K562 (cell line): Measurements from ENCODE around the gene STX3. TPM values are rescaled to one million over a fixed set of nuclear protein-coding genes. Genes with fewer than 3 reads are reported as not detected.

Source experiments
- ARID4B ChIP-seq: sonication (generic); formaldehyde crosslinking; IDR thresholded peaks from 2 replicates; pipeline ENCODE4 v1.8.0; 2022; ENCODE audit warnings: mild to moderate bottlenecking, missing genetic modification reagents
- BRD9 ChIP-seq: fragments of 450-650 bp; IDR thresholded peaks from 2 replicates; pipeline ENCODE4 v1.6.1; 2018; ENCODE audit warnings: low read depth; ENCODE audit not compliant: partially characterized antibody
- DLX4 ChIP-seq: fragments of 250-450 bp; sonication (Bioruptor Pico); IDR thresholded peaks from 2 replicates; pipeline ENCODE4 v1.6.1; 2021; ENCODE audit warnings: mild to moderate bottlenecking
- SRSF3 ChIP-seq: fragments of 200-400 bp; formaldehyde crosslinking; IDR thresholded peaks from 2 replicates; pipeline ENCODE4 v1.6.1; 2016; ENCODE audit warnings: mild to moderate bottlenecking, low read length, moderate library complexity; ENCODE audit not compliant: insufficient read depth
- ZKSCAN3 ChIP-seq: fragments of 250-450 bp; sonication (Bioruptor Pico); IDR thresholded peaks from 2 replicates; pipeline ENCODE4 v1.4.0; 2020
- ZNF41 ChIP-seq: fragments of 250-450 bp; sonication (Bioruptor Pico); conservative IDR thresholded peaks from 2 replicates; pipeline ENCODE4 v1.4.0; 2020; ENCODE audit warnings: mild to moderate bottlenecking
- polyA plus RNA-seq, 8 experiments: library from polyadenylated mRNA; depleted of rRNA in 4 of 8; stranded (reverse) in 5 of 8; unstranded in 3 of 8; fragments of >200 nt; fragmentation: Nextera tagmentation in 2 of 8; fragmentation: Illumina TruSeq in 1 of 8; extraction: Ambion mirVana in 2 of 8; extraction: Trizol in 1 of 8; gene quantifications; 2 replicates each; pipeline versions ENCODE4 v1.2.1 to v1.2.3, GENCODE V29; 2011 to 2014; ENCODE audit warnings: inconsistent platforms in 1 of 8, missing spikeins in 1 of 8
- total RNA-seq, 7 experiments: library from RNA; depleted of rRNA in 6 of 7; stranded (reverse); fragments of >200 nt in 6 of 7; fragmentation: Illumina TruSeq in 2 of 7; extraction: Trizol in 2 of 7; gene quantifications; 2 replicates each; pipeline versions ENCODE4 v1.2.1 to v1.2.3, GENCODE V29; 2011 to 2021; ENCODE audit warnings: low replicate concordance in 1 of 7
- TF ChIP-seq, protein P1 (sequence below): sonication (generic); formaldehyde crosslinking; IDR thresholded peaks from 2 replicates; pipeline ENCODE4 v1.8.1; 2023; ENCODE audit warnings: mild to moderate bottlenecking, missing genetic modification reagents
- TF ChIP-seq, protein P2 (sequence below): fragments of 450-650 bp; IDR thresholded peaks from 2 replicates; pipeline ENCODE4 v1.6.1; 2016; ENCODE audit warnings: mild to moderate bottlenecking, moderate library complexity

The STX3 gene
- total and polyA plus RNA-seq, 9 of the 15 experiments (the other 6 are each of a cell fraction or from before 2014, with no cell fraction given), result 12.0 to 91.6 (median 48.7) TPM

GRCh38 chr11:59810189-59810910 is 55.2 kb downstream of the STX3 start, which contains the start of gene MRPL16 (continued):
- 0 out of 2 replicates have a peak, but pooled peaks have one; percentile 35 for TF ChIP-seq ARID4B
- TF ChIP-seq SRSF3, result no peak
- TF ChIP-seq BRD9, result no peak
- TF ChIP-seq, protein P1, sequence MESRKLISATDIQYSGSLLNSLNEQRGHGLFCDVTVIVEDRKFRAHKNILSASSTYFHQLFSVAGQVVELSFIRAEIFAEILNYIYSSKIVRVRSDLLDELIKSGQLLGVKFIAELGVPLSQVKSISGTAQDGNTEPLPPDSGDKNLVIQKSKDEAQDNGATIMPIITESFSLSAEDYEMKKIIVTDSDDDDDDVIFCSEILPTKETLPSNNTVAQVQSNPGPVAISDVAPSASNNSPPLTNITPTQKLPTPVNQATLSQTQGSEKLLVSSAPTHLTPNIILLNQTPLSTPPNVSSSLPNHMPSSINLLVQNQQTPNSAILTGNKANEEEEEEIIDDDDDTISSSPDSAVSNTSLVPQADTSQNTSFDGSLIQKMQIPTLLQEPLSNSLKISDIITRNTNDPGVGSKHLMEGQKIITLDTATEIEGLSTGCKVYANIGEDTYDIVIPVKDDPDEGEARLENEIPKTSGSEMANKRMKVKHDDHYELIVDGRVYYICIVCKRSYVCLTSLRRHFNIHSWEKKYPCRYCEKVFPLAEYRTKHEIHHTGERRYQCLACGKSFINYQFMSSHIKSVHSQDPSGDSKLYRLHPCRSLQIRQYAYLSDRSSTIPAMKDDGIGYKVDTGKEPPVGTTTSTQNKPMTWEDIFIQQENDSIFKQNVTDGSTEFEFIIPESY (CRISPR knock-in tag), result peak; percentile 56; the same call in 1 of the 2 replicates
- TF ChIP-seq DLX4 (CRISPR knock-in tag), result no peak
- TF ChIP-seq, protein P2, sequence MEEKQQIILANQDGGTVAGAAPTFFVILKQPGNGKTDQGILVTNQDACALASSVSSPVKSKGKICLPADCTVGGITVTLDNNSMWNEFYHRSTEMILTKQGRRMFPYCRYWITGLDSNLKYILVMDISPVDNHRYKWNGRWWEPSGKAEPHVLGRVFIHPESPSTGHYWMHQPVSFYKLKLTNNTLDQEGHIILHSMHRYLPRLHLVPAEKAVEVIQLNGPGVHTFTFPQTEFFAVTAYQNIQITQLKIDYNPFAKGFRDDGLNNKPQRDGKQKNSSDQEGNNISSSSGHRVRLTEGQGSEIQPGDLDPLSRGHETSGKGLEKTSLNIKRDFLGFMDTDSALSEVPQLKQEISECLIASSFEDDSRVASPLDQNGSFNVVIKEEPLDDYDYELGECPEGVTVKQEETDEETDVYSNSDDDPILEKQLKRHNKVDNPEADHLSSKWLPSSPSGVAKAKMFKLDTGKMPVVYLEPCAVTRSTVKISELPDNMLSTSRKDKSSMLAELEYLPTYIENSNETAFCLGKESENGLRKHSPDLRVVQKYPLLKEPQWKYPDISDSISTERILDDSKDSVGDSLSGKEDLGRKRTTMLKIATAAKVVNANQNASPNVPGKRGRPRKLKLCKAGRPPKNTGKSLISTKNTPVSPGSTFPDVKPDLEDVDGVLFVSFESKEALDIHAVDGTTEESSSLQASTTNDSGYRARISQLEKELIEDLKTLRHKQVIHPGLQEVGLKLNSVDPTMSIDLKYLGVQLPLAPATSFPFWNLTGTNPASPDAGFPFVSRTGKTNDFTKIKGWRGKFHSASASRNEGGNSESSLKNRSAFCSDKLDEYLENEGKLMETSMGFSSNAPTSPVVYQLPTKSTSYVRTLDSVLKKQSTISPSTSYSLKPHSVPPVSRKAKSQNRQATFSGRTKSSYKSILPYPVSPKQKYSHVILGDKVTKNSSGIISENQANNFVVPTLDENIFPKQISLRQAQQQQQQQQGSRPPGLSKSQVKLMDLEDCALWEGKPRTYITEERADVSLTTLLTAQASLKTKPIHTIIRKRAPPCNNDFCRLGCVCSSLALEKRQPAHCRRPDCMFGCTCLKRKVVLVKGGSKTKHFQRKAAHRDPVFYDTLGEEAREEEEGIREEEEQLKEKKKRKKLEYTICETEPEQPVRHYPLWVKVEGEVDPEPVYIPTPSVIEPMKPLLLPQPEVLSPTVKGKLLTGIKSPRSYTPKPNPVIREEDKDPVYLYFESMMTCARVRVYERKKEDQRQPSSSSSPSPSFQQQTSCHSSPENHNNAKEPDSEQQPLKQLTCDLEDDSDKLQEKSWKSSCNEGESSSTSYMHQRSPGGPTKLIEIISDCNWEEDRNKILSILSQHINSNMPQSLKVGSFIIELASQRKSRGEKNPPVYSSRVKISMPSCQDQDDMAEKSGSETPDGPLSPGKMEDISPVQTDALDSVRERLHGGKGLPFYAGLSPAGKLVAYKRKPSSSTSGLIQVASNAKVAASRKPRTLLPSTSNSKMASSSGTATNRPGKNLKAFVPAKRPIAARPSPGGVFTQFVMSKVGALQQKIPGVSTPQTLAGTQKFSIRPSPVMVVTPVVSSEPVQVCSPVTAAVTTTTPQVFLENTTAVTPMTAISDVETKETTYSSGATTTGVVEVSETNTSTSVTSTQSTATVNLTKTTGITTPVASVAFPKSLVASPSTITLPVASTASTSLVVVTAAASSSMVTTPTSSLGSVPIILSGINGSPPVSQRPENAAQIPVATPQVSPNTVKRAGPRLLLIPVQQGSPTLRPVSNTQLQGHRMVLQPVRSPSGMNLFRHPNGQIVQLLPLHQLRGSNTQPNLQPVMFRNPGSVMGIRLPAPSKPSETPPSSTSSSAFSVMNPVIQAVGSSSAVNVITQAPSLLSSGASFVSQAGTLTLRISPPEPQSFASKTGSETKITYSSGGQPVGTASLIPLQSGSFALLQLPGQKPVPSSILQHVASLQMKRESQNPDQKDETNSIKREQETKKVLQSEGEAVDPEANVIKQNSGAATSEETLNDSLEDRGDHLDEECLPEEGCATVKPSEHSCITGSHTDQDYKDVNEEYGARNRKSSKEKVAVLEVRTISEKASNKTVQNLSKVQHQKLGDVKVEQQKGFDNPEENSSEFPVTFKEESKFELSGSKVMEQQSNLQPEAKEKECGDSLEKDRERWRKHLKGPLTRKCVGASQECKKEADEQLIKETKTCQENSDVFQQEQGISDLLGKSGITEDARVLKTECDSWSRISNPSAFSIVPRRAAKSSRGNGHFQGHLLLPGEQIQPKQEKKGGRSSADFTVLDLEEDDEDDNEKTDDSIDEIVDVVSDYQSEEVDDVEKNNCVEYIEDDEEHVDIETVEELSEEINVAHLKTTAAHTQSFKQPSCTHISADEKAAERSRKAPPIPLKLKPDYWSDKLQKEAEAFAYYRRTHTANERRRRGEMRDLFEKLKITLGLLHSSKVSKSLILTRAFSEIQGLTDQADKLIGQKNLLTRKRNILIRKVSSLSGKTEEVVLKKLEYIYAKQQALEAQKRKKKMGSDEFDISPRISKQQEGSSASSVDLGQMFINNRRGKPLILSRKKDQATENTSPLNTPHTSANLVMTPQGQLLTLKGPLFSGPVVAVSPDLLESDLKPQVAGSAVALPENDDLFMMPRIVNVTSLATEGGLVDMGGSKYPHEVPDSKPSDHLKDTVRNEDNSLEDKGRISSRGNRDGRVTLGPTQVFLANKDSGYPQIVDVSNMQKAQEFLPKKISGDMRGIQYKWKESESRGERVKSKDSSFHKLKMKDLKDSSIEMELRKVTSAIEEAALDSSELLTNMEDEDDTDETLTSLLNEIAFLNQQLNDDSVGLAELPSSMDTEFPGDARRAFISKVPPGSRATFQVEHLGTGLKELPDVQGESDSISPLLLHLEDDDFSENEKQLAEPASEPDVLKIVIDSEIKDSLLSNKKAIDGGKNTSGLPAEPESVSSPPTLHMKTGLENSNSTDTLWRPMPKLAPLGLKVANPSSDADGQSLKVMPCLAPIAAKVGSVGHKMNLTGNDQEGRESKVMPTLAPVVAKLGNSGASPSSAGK, result peak; percentile 69
- no peak for TF ChIP-seq ZNF41 (CRISPR knock-in tag)
- TF ChIP-seq ZKSCAN3, result no peak
